ENCODE results near the gene AHNAK2.

GRCh38 chr14:104992501-104992900 is 14.3 kb upstream of the AHNAK2 start:
- no peak for TF ChIP-seq POLR2A (IDR thresholded peaks at IDR 0.05)
- no peak for TF ChIP-seq CTCF (IDR thresholded peaks at IDR 0.05)
